ENCODE data around the gene DPF3.

The DPF3 gene

GRCh38 chr14:72893636-72894322 lies at the start of gene DPF3:
Gene DPF3 (minus strand): TSS chr14:72894101. CDS start chr14:72894088, 13 bp downstream.
- peak; percentile 59 to 97 (median 93) for DNase-seq

- no peak for DNase-seq
These were observed 49.0 kb upstream of the DPF3 start for GRCh38 chr14:72942934-72943333.

- peak in 2 of 58 donors; percentile 4 to 26 for DNase-seq
These were observed 47.5 kb upstream of the DPF3 start for GRCh38 chr14:72941286-72941985.

- DNase-seq = no peak
These were observed 45.7 kb upstream of the DPF3 start for GRCh38 chr14:72939630-72940029.

- DNase-seq = no peak
These were observed 39.0 kb upstream of the DPF3 start for GRCh38 chr14:72932893-72933292.

- DNase-seq = no peak
These were observed 35.6 kb upstream of the DPF3 start for GRCh38 chr14:72929316-72930080.

GRCh38 chr14:72928872-72929271 lies 35.0 kb upstream of the DPF3 start:
- no peak for DNase-seq

GRCh38 chr14:72926292-72927028 lies 32.6 kb upstream of the DPF3 start, which contains the start of gene DCAF4:
Gene DCAF4 (plus strand): TSS chr14:72926464. CDS start chr14:72937979, 11,515 bp downstream.
- DNase-seq = peak; percentile 71 to 97 (median 92)

- no peak for DNase-seq
These were observed 32.0 kb upstream of the DPF3 start for GRCh38 chr14:72925815-72926291.

GRCh38 chr14:72925171-72925759 lies 31.4 kb upstream of the DPF3 start:
- DNase-seq = no peak

GRCh38 chr14:72924337-72924736 lies 30.4 kb upstream of the DPF3 start:
- peak in 1 of 58 donors; percentile 42 for DNase-seq

GRCh38 chr14:72921396-72921795 lies 27.5 kb upstream of the DPF3 start:
- no peak for DNase-seq

GRCh38 chr14:72920008-72920407 lies 26.1 kb upstream of the DPF3 start:
- no peak for DNase-seq

GRCh38 chr14:72917094-72917802 lies 23.3 kb upstream of the DPF3 start:
- no peak for DNase-seq

GRCh38 chr14:72916174-72916573 lies 22.3 kb upstream of the DPF3 start:
- DNase-seq = no peak

- no peak for DNase-seq
These were observed 19.9 kb upstream of the DPF3 start for GRCh38 chr14:72913809-72914208.

- DNase-seq = no peak
These were observed 15.3 kb upstream of the DPF3 start for GRCh38 chr14:72909163-72909562.

GRCh38 chr14:72907886-72908285 lies 14.0 kb upstream of the DPF3 start:
- no peak for DNase-seq

- DNase-seq = no peak
These were observed 13.0 kb upstream of the DPF3 start for GRCh38 chr14:72906879-72907278.

- DNase-seq = no peak
These were observed 12.4 kb upstream of the DPF3 start for GRCh38 chr14:72906316-72906715.
